NCI-H510A (cell line): ENCODE results near the gene HMX1.

Source experiments
- DNase-seq: peaks from one replicate; lab custom pipeline; 2025; lab: John Stamatoyannopoulos, UW

Gene HMX1

GRCh38 chr4:8856835-8857621 is 14.6 kb downstream of the HMX1 start:
- no peak for DNase-seq

DNA sequence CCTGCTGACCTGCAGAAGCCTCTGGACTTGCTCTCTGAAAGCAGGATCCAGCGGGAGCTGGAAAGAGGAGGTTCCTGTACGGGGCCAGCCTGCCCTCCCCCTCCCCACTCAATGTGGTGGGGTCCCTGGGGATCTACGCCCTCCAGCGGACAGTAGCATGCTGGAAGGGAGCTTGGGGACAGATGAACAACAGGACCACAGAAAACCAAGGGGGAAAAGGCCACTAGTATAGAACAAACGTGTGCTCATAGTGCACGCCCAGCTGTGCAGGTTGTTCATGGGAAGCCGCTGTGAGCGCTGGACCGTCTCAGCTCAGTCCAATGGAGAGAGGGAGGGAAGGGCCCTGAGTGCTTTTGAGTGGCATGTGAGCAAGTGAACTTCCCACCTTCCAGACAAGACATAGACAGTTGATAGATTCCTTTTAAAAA is 15.8 kb downstream of the HMX1 start:
- no peak for DNase-seq

- no peak for DNase-seq
Observed at GRCh38 chr4:8854931-8855330, 16.7 kb downstream of the HMX1 start.

DNA sequence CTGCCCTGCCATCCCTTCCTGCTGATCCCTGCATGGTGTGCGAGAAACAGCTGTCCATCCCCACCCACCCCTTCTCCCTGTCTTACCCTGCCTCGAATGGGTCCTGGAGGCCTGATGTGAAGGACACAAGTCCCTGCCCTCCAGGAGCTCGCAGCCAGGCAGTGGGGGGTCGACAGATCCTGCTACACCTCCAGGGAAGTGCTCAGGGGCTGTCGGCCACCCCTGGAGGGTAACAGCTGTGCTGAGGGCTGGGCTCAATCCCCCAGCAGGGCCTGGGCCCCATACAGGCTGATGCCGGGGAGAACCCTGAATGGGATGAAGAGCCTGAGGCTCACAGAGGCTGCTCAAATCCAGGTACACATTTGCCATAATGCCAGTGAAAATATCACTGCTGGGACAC is 17.6 kb downstream of the HMX1 start:
- no peak for DNase-seq

GRCh38 chr4:8853249-8853648 is 18.4 kb downstream of the HMX1 start:
- DNase-seq: no peak

GRCh38 chr4:8852118-8852704 is 19.4 kb downstream of the HMX1 start:
- no peak for DNase-seq

DNA sequence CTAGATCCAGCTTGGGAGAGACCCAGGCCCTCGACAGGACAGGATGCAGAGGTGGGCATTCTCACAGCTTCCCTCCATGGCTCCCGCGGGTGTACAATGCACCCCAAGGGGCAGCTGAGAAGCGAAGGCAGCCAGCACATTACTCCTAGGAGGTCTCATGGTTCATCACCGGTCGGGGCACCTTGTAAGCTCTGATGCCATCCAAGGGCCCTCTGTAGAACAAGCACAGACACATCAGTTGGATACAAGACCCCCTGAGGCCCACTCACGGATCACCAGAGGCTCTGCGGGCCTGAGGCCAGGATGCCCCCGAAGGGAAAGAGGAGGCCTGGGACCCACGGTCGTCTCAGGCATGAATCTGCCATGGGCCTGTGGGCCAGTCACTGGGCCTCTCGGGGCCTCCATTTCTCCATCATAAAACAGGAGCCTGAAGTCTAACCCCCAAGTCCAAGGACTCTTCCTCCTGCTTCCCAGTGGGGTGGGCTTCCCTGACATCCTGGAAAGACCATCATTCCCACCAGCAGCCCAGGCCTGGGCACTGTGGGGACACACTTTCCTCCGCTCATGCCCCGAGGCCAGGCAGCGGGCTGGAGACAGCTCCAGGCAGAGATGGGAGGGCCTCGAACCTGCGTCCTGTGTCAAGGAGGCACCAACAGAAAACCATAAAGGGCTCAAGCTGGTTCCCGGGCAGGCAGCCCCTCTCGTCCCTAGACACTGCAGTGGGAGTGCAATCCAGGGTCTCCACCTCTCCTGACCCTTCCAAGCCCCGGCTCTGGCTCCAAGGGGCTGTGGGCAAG is 20.1 kb downstream of the HMX1 start:
- DNase-seq: no peak

DNA sequence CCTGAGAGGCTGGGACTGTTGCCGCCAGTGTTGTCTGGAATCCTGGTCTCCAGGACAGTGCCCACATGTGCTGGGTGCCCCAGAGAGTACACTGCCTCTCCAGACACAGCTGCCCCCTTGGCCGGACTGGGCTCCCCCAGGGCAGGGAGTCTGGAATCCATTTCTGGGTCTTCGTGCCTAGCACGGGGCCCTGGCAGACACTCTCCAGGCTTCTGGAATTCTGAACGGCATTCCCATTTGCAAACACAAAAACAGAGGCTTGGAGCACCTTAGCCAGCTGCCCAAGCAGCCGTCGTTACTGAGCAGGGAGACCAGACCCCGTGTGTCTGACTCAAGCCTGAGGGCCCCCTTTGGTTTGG is 20.8 kb downstream of the HMX1 start:
- no peak for DNase-seq

DNA sequence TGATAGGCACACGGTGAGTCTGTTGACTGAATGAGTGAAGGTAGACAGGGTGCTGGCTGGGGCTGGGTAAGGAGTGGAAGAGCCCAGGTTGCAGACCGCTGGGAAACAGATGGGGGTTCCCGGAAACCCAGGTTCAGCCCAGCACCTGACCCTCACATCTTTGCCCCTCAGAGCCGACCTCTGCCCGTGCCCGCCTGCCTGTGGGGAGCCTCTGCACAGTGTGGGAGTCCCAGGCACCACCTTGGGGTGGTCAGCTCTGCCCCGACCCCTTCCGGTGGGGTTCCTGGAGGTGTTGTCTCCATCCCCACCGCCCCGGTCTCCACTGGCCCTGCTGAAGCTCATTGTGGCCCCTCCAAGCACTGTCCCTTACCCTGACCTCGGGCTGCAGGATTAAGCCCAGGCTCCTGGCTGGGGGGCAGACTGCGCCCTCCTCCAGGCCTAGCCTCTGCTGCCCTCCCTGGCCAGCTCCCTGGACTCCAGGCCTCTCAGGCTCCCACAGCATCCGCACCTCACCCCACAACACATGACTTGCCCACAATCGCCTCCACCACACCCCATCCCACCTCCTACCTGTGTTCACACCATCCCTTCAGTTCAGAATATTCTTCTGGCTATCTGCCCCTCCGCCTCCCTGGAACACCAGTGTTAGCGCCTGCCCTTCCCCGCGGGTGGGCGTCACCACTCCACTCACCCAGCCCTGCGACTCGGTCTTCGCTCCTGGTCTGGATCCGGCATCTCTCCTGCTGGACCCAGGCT is 21.4 kb downstream of the HMX1 start:
- no peak for DNase-seq

DNA sequence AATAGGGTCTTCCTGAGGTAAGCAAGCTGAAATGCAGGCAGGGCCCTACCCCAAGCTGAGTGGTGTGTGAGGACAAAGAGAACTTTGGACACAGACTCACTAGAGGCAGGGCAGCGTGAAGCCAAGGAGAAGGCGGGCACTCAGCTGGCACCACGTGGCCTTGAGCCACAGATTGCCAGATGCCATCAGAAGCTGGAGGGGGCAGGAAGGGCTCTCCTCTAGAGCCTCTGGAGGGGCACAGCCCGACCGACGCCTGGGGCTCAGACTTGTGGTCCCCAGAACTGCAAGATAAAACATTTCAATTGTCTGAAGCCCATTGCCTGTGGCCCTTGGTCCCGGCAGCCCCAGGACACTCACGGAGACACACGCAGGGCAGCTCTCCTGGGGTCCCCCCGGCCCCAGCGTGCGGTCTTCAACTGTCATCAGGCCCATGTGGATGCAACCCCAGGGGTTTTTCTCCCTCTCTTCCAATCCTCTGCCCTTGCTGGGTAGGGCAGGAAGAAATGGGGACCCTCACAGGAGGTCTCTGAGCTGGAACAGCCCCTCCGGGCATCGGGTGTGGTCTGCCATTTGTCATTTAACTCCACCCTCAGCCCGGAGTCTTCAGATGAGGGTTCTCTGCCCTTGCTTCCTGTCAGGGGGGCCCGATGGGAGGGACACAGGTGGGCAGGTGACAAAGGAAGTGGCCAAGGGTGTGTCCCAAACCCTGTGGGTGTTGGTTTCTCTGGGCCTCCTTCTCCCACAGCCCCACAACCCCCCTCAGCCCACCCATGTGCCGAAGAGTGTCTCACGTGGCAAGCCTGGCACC is 22.2 kb downstream of the HMX1 start:
- no peak for DNase-seq

DNA sequence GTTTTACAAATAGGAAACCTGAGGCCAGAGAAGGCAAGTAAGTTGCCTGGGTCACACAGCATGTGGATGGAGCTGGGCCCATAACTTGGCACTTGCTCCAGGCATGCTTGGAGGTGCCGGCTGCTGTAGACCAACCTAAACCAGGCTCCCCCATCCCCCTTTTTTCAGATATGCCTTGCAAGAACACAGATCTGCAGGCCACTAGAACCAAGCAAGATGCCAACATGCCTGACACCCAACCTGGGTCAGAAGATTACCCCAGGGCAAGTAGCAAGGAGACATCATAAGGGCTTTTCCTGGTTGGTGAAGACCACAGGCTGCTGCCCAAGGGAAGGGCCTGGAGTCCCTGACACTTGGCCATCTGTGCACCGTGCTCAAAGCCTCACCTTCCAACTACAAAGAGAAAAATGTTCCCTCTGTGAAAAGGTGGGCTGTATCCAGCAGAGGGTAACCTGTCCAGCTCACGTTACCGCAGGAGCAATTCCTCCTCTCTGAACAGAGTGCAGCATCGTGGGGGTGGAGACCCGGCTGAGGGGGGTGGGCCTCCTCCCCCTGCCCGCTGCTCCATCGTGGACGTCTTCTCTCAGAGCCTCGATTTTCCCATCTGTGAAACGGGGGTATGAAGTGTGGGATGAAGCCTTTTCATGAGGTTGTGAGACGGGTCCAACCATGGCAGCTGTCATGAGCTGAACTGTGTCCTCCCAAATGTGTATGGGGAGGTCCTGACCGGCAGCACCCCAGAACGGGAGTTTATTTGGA is 23.0 kb downstream of the HMX1 start:
- DNase-seq: no peak

GRCh38 chr4:8847764-8848163 is 23.9 kb downstream of the HMX1 start:
- DNase-seq: no peak

- DNase-seq: no peak
Observed at GRCh38 chr4:8847331-8847730, 24.3 kb downstream of the HMX1 start.

DNA sequence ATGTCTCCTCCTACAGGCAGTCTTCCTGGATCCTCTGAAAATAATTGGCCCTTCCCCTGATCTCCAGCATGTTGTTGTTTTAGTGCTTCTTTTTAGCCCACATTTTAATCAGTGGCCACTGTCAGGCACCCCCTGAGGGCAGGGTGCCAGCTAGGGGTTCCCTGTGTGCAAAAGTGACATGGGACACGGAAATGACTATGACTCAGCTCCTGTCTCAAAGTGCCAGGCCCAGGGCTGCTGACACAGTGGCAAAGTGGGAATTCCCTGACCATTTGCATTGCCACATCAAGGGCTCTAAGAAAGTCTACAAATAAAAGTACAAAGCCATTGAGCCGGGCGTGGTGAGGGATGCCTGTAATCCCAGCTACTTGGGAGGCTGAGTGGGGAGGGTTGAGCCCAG is 24.8 kb downstream of the HMX1 start:
- DNase-seq: no peak

DNA sequence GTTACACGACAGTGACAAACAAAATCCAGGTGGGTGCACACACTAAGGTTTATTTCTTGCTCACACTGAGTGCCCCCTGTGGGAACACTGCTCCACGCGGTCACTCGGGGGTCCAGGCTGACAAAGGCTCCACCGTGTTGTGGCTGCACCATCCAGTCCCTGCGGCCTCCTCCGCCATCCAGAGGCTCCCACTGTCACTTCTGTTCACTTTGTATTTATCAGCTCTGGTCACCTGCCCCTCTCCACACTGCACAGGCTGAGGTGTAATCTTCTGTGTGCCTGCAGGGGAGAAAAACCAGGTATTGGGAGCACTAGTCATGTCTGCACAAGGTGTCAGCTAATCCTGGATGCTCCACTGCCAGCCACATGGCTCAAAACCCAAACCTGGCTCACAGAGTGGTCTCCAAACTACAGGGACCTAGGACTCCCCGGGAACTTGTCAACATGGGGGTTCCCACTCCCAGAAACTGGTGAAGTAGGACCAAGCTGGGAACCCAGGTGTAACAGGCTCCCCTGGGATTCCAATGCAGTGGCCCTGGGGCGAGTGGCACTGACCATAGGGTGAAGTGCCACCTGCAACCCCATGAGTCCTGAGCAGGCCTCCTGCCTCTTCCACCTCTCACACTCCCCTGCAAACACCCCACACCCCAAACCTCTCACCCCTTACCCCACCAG is 25.5 kb downstream of the HMX1 start:
- DNase-seq: no peak

GRCh38 chr4:8844976-8845690 is 26.5 kb downstream of the HMX1 start:
- DNase-seq: no peak

DNA sequence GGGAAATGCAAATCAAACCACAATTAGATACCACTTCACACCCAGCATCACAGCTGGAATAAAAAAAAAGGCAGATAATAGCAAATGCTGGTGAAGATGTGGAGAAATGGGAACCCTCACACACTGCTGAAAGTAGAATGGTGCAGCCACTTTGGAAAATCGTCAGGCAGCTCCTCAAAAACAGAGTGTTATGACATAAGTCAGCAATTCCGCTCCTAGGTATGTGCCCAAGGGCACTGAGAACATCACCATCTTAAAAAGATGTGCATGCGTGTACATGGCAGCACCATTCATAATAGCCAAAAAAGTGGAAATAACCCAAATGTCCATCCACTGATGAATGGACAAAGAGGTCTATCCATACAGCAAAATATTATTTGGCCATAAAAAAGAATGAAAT is 28.0 kb downstream of the HMX1 start:
- DNase-seq: no peak

- no peak for DNase-seq
Observed at GRCh38 chr4:8842614-8843013, 29.0 kb downstream of the HMX1 start.

DNA sequence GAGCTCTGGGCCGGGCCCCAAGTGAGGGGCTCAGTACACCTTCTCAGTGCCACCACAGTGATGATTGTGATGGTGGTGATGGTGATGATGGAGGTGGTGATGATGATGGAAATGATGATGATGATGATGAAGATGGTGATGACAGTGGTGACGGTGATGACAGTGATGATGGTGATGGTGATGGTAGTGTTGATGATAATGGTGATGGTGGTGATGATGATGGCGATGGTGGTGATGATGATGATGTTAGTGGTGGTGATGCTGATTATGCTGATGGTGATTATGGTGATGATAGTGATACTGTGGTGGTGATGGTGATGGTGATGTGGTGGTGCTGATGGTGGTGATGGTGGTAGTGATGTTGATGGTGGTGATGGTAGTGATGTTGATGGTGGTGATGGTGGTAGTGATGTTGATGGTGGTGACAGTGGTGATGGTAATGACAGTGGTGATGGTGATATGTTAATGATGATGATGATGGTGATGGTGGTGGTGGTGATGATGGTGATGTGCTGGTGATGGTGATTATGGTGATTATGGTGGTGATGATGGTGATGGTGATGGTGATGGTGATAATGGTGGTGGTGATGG is 29.9 kb downstream of the HMX1 start:
- DNase-seq: no peak
